Right forelimb (tissue), 1 donor: ENCODE measurements around the gene TEFM.
"Not testable (repeated sequence)": the region's sequence is repeated elsewhere in the genome, so short reads cannot be mapped to it uniquely, and the experiment has no call there.

ENCODE experiments used
- DNase-seq: peaks from one replicate; pipeline ENCODE4 v3.0.0-alpha.2; 2018

The TEFM gene, protein sequence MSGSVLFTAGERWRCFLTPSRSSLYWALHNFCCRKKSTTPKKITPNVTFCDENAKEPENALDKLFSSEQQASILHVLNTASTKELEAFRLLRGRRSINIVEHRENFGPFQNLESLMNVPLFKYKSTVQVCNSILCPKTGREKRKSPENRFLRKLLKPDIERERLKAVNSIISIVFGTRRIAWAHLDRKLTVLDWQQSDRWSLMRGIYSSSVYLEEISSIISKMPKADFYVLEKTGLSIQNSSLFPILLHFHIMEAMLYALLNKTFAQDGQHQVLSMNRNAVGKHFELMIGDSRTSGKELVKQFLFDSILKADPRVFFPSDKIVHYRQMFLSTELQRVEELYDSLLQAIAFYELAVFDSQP

GRCh38 chr17:30906101-30906911, at the start of gene TEFM:
Gene TEFM (minus strand): TSS chr17:30906238. CDS start chr17:30906198, 40 bp downstream.
- peak; percentile 97 for DNase-seq

DNA sequence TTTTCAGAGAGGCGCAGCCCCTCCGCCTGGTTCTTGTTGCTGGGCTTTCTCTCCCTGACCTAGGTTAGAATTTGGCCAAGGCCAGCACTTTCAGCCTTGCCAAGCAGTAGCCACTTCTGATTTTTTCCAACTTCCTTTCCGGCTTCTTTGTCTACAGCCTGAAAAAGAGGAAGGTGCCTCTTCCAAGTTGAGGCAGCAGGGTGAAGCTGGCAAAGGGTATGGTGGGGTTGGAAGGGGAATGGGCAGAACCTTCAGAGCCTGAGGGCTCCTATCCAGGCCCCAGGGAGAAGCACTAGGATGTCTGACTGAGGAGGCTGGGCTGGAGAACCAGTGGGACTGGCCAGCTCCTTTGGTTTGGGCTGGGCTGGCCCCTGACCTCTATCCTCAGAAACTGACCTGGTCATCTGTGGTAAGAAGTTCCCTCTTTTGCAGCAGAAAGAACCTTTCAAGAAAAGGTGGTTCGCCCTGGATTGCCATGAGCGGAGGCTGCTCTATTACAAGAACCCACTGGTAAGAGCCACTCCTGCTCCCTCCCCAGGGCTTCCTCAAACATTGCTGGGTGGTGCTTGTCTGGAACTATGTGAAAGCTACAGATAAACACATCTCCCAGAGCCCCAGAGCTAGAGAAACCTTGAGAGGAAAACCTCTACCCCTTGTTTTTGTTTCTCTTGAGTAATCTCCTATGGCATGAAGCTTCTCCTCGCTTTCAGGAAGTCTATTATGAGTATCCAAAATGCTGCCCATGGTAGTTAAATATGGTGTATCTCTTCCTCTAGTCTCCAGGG, 48.2 kb upstream of the TEFM start:
- DNase-seq = no peak

- DNase-seq = no peak
Observed at GRCh38 chr17:30952638-30953393, 46.8 kb upstream of the TEFM start.

DNA sequence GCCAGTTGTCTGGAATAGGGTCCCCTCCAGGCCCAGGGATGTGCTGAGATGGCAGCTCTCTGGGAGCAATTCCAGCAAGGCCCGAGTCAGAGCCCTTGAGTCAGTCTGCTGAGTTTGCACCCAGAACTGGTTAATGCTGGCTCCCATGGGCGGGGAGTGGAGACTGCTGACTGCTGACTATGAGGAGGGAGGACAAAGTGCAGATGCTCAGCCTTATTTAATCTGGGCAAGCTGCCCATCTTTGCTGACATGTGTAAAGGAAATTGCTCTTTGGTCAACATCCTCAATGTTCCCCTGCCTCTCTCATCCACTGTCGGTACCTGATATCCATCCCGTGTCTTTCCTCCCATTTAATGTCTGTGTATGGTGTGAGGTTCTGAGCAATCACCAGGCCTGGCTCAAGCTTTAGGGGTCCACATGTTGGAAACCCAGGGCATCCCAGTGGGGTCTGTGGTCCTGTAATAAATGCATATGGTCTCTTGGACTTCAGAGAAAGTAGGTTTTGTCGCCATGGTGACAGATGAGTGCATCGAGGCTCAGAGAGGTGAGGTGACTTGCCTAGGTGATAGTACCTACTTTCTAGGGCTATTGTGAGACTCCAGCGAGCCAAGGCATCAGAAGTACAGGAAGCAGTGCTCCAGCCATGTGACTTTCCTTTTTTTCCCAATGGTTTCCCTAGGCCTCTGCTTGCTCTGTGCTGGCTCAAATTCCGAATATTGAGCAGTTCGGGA, 44.8 kb upstream of the TEFM start:
- DNase-seq = no peak

DNA sequence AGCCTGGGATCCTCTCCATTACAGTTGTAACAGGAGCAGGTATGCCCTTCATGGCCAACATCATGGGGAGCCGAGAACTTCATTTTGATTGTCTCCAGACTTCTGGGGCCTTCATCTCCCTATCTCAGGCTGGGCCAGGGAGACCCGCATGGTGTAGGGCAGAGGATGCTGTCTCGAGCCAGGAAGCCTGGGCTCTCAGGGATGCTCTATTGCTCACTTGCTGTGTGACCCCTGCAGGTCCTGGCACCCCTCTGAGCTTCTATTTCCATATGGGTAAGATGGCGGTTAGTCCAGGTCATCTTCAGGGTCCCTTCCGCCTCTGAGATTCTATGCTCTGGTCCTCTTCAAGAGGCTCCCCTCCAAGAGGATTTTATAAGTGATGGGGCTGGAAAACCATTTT, 44.2 kb upstream of the TEFM start:
- DNase-seq = no peak

DNA sequence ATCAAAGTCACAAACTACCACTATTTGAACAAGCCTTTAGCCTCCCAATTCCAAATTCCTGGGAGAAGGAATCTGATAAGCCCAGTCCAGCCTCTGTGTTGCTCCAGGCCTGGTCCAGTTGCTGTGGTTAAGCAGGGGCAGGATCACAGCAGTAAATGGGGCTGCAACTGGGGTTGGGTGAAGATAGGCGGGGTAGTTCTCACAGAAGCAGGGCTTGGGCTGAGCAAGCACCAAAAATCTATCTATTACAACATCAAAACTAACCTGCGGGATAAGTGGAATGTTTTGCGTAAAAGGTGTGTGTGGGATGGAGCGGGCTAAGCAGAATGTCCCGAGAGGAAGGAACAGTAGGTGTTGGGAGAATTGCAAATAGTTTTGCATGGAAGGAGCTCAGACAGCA, 41.8 kb upstream of the TEFM start:
- no peak for DNase-seq

GRCh38 chr17:30942308-30943079, 36.5 kb upstream of the TEFM start:
- no peak for DNase-seq

DNA sequence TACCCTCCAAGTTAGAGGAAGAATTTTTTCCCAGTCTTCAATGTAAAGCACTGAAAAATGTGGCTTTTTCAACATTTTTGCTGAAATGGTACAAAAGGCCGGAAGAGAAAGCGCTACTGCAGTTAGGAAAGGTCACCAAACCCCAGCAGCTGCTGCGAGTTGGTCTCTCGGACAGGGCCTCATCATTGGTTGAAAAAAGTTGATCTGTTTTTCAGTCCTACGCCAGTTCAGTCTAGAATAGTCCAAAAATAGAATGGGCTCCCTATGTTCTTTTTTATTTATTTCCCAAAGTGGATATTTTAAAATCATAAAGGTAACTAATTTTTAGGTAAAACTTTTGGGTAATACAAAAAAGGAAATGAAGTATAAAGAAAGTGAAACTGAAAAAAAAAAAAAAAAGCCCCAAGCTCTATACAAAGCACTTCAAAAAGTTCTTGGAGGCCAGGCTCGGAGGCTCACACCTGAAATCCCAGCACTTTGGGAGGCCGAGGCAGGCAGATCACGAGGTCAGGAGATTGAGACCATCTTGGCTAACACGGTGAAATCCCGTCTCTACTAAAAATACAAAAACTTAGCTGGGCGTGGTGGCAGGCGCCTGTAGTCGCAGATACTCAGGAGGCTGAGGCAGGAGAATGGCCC, 33.1 kb upstream of the TEFM start:
- no peak for DNase-seq

- DNase-seq = no peak
Observed at GRCh38 chr17:30933966-30934365, 27.9 kb upstream of the TEFM start.

DNA sequence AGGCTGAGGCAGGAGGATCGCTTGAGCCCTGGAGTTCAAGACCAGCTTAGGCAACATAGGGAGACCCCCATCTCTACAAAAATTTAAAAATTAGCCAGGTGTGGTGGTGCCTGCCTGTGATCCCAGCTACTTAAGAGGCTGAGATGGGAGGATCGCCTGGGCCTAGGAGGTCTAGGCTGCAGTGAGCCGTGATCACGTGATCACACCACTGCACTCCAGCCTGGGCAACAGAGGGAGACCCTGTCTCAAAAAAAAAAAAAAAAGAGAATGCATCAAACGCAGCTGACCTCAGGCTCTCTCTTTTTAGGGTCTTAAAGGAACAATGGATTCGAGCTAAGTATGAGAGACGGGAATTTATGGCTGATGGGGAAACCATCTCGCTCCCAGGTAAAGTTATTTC, 25.5 kb upstream of the TEFM start:
- not testable (repeated sequence) for DNase-seq

DNA sequence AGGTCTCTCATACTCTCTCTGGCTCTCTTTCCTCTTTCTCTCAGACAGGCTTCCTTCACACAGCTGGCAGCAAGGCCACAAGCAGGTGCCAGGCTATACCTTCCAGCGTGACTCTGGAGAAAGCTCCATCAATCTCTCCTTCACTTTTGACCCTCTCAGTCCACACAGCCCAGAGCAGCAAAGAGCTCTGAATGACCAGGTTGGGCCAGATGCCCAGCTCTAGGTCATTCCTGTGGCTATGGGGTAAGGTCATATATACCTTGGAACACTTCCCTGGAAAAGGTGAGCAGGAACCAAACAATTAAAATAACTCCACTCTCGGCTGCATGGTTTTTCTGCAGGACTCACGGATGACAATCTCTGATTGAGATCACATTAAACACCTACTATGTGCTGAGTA, 24.5 kb upstream of the TEFM start:
- no peak for DNase-seq

DNA sequence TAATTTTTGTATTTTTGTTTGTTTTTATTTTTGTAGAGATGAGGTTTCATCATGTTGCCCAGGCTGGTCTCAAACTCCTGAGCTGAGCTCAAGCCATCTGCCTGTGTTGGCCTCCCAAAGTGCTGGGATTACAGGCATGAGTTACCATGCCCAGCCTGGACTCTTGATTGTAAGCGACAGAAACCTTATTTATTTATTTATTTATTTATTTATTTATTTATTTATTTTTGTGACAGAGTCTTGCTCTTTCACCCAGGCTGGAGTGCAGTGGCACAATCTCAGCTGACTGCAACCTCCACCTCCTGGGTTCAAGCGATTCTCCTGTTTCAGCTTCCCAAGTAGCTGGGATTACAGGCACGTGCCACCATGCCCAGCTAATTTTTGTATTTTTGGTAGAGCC, 23.8 kb upstream of the TEFM start:
- not testable (repeated sequence) for DNase-seq

- DNase-seq = no peak
Observed at GRCh38 chr17:30929081-30929633, 23.1 kb upstream of the TEFM start.

DNA sequence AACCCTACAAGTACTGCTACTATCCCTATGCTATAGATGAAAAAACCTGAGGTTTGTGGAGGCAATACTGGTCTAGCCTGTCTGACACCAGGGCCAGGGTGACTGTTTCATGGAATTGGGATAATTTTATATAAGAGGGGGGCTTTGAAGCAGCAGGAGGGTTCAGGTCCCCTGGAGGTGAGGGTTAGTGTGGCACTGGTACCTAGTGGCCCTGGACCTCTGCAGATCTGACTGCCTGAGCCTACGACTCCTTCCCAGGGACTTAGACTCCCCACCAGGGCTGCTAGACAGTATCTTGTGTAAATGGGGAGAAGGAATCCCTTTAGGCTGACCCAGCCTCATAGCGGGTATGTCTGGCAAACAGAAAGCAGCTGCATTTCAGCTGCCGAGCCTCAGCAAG, 22.5 kb upstream of the TEFM start:
- DNase-seq = no peak

GRCh38 chr17:30927756-30928155, 21.7 kb upstream of the TEFM start:
- no peak for DNase-seq

DNA sequence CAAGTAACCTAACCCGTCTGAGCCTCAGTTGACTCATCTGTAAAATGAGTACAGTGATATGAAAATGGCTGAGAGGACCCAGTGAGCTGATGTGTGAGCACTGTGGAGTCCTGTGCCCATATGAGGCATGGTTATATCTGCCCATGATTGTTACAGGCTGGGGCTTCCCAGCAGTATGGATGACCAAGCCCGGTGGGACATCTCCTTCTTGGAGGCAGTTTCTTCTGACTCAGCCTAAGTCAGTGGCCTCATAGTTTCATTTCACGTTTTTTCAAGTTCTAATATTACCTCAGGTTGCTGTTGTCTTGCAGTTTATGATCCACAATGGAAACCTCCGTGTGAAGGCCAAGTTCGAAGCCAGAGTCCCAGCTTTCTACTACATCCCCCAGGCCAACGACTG, 20.5 kb upstream of the TEFM start:
- no peak for DNase-seq

- no peak for DNase-seq
Observed at GRCh38 chr17:30924341-30924740, 18.3 kb upstream of the TEFM start.

DNA sequence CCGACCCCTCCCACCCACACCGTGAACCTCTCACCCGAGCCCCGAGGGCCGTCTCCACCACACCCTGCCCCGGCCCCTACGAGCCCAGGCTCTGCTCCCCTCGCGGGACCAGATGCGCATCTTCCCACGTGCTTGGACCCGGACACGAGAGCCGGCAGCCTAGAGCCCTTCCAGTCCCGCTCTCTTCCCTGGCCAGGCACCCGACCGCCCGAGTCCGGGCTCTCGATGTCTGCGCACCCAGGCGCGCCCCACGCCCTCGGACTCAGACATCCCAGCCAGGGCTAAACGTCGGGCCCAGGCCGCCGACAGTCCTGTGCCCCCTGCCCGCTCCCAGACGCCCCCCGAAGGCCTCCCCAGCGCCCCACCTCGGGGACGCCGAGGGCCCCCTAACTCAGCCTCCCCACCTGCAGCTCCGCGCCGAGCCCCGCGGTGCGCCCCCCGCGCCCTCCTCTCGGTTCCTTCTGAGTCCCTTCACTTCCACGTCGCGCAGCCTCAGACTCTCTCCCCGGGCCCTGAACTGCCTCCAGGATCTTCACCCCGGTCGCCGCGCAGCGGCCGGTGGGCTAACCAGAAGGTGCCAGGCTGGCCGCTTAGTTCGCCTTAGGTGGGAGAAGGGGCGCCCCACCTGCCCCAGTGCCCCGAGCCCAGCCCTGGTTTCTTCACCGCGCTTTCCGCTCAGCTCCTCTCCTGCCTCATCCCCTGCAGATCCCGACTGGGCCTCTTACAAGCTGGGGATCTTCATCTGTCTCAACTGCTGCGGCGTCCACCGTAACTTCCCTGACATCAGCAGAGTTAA, 16.4 kb upstream of the TEFM start:
- no peak for DNase-seq

- DNase-seq = peak; percentile 52
Observed at GRCh38 chr17:30921544-30922196, 15.6 kb upstream of the TEFM start, which contains the start of gene ADAP2. Gene ADAP2 (plus strand): TSS chr17:30921945. CDS start chr17:30922015, 70 bp downstream.
